ENCODE results near the gene INPP5A.

GRCh38 chr10:132546567-132547420 is 9.2 kb downstream of the INPP5A start:
- no peak for TF ChIP-seq CTCF (IDR thresholded peaks at IDR 0.05)
- no peak for TF ChIP-seq POLR2A (IDR thresholded peaks at IDR 0.05)
